ENCODE results near the gene PMM2. TPM values are rescaled to one million over a fixed set of nuclear protein-coding genes. Genes with fewer than 3 reads are reported as not detected.

PMM2 gene
- total and polyA plus RNA-seq, 9 of the 15 experiments (the other 6 are each of a cell fraction or from before 2014, with no cell fraction given): 5.6 to 42.7 (median 25.9) TPM

DNA sequence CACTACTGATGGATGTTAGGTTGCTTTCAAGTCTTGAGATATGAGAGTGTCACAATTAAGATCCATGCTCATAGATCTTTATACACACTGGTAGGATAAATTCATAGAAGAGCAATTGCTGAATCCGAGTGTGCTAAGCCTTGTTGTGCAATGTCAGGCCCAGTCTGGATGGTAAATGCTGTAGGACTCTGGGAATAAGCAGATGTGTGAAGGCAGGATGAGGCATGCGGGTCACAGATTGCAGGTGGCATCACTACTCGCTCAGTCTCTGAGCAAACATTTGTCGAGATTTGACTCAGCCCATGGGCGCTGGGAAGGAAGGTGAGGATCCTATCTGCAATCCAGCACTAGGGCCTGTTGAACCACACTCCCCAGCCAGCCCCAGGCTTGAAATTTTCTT, 40.9 kb upstream of the PMM2 start:
- BruUV-seq (replicated peaks): no TSS peak
- Histone ChIP-seq H3K27ac (ENCODE audit: extremely low read depth, low read depth, low read length) (no peak overlapping the region), H3K79me2 (ENCODE audit: control insufficient read depth, insufficient read depth, low read length) (no peaks in the 10 kb centered on the region), H3K4me3 (no peak overlapping the region), H2AFZ (ENCODE audit: low read depth, low read length) (no peak overlapping the region), H3K9me1 (ENCODE audit: control insufficient read depth, insufficient read depth, low read length) (no peaks in the 10 kb centered on the region), H4K20me1 (replicated peaks; ENCODE audit: control insufficient read depth, insufficient read depth, low read length) (0 out of 2 replicates have a peak, but pooled peaks cover 3% of the 10 kb centered on the region), H3K4me2 (ENCODE audit: insufficient read depth, low read length) (no peak overlapping the region), H3K27me3 (ENCODE audit: control insufficient read depth in 2 of 2, insufficient read depth in 2 of 2, low read length in 2 of 2) (peaks cover 17 to 53% of the 10 kb centered on the region in 2 experiments), H3K9me3 (replicated peaks; ENCODE audit: control insufficient read depth, insufficient read depth, low read depth, low read length) (no peaks in the 10 kb centered on the region), H3K36me3 (ENCODE audit: control insufficient read depth, insufficient read depth, low read length) (no peaks in the 10 kb centered on the region), H3K9ac (ENCODE audit: insufficient read depth in 1 of 2, low read depth in 2 of 2, low read length in 2 of 2) (no peak overlapping the region), H3K4me1 (replicated peaks in 1 of 2; ENCODE audit: control insufficient read depth in 2 of 2, insufficient read depth in 2 of 2, low read length in 2 of 2) (no peaks in the 10 kb centered on the region)
- CTCF ChIA-PET (ENCODE audit: low intra/inter-chr PET ratio): no interaction called here
- no peak for FAIRE-seq
- DNase-seq (ENCODE audit: extremely low read depth in 1 of 4, low spot score in 3 of 4): no peak
- no peak for TF ChIP-seq NR2C2 (CRISPR knock-in tag; IDR thresholded peaks at IDR 0.05)
- TF ChIP-seq NR2C2 (tag; IDR thresholded peaks at IDR 0.05): no peak
- TF ChIP-seq, protein P1, sequence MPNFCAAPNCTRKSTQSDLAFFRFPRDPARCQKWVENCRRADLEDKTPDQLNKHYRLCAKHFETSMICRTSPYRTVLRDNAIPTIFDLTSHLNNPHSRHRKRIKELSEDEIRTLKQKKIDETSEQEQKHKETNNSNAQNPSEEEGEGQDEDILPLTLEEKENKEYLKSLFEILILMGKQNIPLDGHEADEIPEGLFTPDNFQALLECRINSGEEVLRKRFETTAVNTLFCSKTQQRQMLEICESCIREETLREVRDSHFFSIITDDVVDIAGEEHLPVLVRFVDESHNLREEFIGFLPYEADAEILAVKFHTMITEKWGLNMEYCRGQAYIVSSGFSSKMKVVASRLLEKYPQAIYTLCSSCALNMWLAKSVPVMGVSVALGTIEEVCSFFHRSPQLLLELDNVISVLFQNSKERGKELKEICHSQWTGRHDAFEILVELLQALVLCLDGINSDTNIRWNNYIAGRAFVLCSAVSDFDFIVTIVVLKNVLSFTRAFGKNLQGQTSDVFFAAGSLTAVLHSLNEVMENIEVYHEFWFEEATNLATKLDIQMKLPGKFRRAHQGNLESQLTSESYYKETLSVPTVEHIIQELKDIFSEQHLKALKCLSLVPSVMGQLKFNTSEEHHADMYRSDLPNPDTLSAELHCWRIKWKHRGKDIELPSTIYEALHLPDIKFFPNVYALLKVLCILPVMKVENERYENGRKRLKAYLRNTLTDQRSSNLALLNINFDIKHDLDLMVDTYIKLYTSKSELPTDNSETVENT (CRISPR knock-in tag; IDR thresholded peaks at IDR 0.05): no peak
- TF ChIP-seq, protein P2, sequence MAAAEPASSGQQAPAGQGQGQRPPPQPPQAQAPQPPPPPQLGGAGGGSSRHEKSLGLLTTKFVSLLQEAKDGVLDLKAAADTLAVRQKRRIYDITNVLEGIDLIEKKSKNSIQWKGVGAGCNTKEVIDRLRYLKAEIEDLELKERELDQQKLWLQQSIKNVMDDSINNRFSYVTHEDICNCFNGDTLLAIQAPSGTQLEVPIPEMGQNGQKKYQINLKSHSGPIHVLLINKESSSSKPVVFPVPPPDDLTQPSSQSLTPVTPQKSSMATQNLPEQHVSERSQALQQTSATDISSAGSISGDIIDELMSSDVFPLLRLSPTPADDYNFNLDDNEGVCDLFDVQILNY (CRISPR knock-in tag; IDR thresholded peaks at IDR 0.05): no peak
- TF ChIP-seq NFE2 (IDR thresholded peaks at IDR 0.05; ENCODE audit: low read depth): no peak
- ATAC-seq: no peak
- WGBS (ENCODE audit: insufficient coverage, low coverage, missing lambda C conversion rate): 13% methylated on average over 5 of the region's 5 CpGs
- intact Hi-C loops (cut with micrococcal nuclease) (no loop called here), in situ Hi-C loops (cut with MboI) (no loop called here)
- POLR2A ChIA-PET: no interaction called here

Data from K562 (cell line).